Mesothelial cell of epicardium (in vitro differentiated cells): ENCODE results near the gene PFKL. TPM values are rescaled to one million over a fixed set of nuclear protein-coding genes. Genes with fewer than 3 reads are reported as not detected.

Experiments
- DNase-seq, 2 experiments: peaks; one replicate each; pipeline ENCODE4 v3.0.0; 2021; ENCODE audit warnings: low spot score in 2 of 2; ENCODE audit not compliant: unreplicated experiment in 2 of 2
- H3K27ac Mint-ChIP-seq: 2 replicates; pipeline ENCODE4 v1.8.0; 2021; ENCODE audit warnings: mixed read lengths
- H3K27me3 Mint-ChIP-seq: 2 replicates; pipeline ENCODE4 v1.8.0; 2021; ENCODE audit warnings: low read depth, mixed read lengths
- H3K36me3 Mint-ChIP-seq: 2 replicates; pipeline ENCODE4 v1.8.0; 2021; ENCODE audit warnings: mixed read lengths
- H3K4me1 Mint-ChIP-seq: 2 replicates; pipeline ENCODE4 v1.8.0; 2021; ENCODE audit warnings: mixed read lengths
- H3K4me3 Mint-ChIP-seq: 2 replicates; pipeline ENCODE4 v1.8.0; 2021; ENCODE audit warnings: mild to moderate bottlenecking, moderate library complexity, mixed read lengths
- H3K9me3 Mint-ChIP-seq: 2 replicates; pipeline ENCODE4 v1.8.0; 2021; ENCODE audit warnings: mixed read lengths
- total RNA-seq: library from RNA; stranded (reverse); gene quantifications from 3 replicates; pipeline ENCODE4 v1.2.1, GENCODE V29; 2021
- TF ChIP-seq, protein P1 (sequence below): fragments of 200-600 bp; sonication (generic); IDR thresholded peaks from one replicate; pipeline ENCODE4 v1.5.0; 2021; ENCODE audit warnings: antibody characterized with exemption; ENCODE audit not compliant: unreplicated experiment

PFKL gene
- total RNA-seq, 1 donor from 2014 or later, result 155 TPM

DNA sequence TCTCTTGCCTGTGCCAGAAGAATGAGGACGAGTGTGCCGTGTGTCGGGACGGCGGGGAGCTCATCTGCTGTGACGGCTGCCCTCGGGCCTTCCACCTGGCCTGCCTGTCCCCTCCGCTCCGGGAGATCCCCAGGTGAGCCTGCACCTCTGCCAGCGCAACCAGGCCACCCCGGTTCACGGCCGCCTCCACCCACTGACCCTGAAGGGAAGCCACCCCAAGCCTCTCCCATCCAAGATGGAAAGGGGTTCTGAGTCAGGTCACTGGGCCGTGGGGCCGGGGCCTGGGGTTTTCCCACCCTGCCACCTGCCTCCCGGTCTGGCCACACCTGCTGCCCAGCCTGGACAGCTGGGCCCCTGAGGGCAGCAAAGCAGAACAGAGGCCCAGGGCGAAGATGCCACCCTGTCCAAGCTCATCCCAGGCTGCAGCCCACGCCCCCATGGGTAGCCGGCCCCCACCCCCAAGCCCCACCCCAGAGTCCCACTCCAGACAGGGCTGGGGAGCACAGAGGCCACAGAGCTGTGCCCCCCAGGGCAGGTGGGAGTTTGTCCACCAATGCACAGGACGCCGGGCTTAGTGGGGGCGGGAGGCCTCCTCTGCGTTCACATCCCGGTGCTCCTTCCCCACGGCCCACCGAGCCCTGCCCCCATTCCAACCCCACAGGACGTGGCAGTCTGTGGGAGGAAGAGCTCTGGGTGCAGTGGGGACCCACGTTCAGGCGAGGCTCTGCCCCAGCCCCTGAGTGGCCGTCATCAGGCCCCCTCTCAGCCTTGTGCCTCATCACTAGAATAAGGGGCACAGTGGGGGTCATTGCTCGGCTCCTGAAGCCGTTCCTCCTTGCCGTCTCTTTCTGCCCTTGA, 8.5 kb upstream of the PFKL start:
- peaks cover 5% of the 10 kb centered on the region for H3K4me1 Mint-ChIP-seq
- peaks cover 11% of the 10 kb centered on the region for H3K27me3 Mint-ChIP-seq
- no peak for DNase-seq
- no peak overlapping the region for H3K4me3 Mint-ChIP-seq
- TF ChIP-seq, protein P1, sequence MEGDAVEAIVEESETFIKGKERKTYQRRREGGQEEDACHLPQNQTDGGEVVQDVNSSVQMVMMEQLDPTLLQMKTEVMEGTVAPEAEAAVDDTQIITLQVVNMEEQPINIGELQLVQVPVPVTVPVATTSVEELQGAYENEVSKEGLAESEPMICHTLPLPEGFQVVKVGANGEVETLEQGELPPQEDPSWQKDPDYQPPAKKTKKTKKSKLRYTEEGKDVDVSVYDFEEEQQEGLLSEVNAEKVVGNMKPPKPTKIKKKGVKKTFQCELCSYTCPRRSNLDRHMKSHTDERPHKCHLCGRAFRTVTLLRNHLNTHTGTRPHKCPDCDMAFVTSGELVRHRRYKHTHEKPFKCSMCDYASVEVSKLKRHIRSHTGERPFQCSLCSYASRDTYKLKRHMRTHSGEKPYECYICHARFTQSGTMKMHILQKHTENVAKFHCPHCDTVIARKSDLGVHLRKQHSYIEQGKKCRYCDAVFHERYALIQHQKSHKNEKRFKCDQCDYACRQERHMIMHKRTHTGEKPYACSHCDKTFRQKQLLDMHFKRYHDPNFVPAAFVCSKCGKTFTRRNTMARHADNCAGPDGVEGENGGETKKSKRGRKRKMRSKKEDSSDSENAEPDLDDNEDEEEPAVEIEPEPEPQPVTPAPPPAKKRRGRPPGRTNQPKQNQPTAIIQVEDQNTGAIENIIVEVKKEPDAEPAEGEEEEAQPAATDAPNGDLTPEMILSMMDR, result no peak
- H3K9me3 Mint-ChIP-seq, result no peaks in the 10 kb centered on the region
- no peaks in the 10 kb centered on the region for H3K36me3 Mint-ChIP-seq
- no peak overlapping the region for H3K27ac Mint-ChIP-seq

DNA sequence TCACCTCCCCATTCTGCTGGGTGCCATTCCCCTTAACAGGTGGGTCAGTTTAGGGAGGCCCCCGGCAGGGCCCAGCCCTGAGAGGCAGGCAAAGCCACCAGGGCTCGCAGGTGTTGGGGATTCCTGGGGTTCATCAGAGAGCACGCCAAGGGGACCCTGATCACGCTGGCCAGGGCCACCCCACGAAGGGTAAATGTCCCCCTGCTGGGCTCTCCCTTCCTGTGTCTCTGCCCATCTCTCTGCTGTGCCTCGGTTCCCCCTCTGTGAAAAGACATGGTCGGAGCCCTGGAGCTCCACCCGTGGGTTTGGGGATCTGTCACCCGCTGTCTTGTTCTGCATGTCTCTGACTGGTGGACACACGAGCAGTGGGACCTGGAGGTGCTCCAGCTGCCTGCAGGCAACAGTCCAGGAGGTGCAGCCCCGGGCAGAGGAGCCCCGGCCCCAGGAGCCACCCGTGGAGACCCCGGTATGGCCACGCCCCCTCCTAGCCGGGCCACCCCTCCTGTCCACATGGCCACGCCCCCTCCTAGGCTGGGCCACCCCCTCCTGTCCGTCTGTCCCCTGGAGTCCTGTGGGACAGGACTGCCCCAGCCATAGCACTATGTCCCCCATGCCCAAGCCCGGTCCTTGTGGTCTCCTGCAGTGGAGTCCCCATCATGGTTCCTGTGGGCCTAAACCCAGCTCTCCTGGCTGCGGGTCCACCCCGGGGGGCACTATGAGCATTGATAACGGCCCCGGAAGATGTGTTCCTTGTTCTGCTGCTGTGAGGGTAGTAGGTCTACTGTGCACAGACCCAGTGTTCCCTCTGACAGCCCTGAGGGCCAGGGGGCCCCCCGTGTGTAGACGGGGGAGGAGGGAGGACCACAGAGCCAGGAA, 7.7 kb upstream of the PFKL start:
- H3K27me3 Mint-ChIP-seq, result peaks cover 6% of the 10 kb centered on the region
- no peak overlapping the region for H3K4me3 Mint-ChIP-seq
- no peak for DNase-seq
- peaks cover 5% of the 10 kb centered on the region for H3K4me1 Mint-ChIP-seq
- TF ChIP-seq, protein P1, result no peak
- no peaks in the 10 kb centered on the region for H3K9me3 Mint-ChIP-seq
- H3K27ac Mint-ChIP-seq, result no peak overlapping the region
- H3K36me3 Mint-ChIP-seq, result no peaks in the 10 kb centered on the region

DNA sequence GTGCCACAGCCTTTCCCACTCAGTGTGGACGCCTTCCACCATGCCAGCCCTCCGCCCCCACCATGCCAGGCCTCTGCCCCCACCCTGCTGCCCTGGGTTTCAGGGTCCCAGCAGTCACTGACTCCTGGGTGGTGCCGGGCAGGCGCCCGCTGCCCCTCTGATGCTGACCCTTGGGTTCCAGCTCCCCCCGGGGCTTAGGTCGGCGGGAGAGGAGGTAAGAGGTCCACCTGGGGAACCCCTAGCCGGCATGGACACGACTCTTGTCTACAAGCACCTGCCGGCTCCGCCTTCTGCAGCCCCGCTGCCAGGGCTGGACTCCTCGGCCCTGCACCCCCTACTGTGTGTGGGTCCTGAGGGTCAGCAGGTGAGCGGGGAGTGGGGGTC, 7.0 kb upstream of the PFKL start:
- Mint-ChIP-seq H3K4me1 (peaks cover 8% of the 10 kb centered on the region), H3K27ac (no peak overlapping the region), H3K4me3 (no peak overlapping the region), H3K36me3 (no peaks in the 10 kb centered on the region), H3K27me3 (peaks cover 5% of the 10 kb centered on the region), H3K9me3 (no peaks in the 10 kb centered on the region)
- DNase-seq, result no peak
- TF ChIP-seq, protein P1, result no peak

DNA sequence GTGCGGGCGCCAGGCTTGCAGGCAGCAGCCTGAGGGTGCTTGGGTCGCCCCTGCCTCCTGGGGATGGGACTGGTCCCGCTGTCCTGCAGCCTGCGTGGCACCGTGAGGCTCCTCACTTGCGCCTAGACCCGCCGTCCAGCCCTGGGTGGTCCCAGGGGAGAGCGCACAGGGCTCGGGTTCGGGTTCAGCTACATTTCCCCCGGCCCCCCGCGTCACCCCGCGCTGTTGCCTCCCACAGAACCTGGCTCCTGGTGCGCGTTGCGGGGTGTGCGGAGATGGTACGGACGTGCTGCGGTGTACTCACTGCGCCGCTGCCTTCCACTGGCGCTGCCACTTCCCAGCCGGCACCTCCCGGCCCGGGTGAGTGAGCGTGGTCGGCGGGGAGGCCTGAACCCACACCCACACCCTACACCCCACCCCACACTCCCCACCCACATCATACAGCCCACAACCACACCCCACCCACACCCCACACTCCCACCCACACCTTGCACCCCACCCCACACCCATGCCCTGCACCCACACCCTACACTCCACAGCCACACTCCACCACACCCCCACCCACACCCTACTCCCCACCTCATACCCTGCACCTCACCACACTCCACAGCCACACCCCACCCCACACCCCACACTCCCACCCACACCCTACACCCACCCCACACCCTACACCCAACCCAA, 6.2 kb upstream of the PFKL start:
- TF ChIP-seq, protein P1, result no peak
- peaks cover 9% of the 10 kb centered on the region for H3K4me1 Mint-ChIP-seq
- H3K27me3 Mint-ChIP-seq, result no peaks in the 10 kb centered on the region
- no peaks in the 10 kb centered on the region for H3K36me3 Mint-ChIP-seq
- H3K4me3 Mint-ChIP-seq, result no peak overlapping the region
- no peak for DNase-seq
- no peak overlapping the region for H3K27ac Mint-ChIP-seq
- no peaks in the 10 kb centered on the region for H3K9me3 Mint-ChIP-seq

DNA sequence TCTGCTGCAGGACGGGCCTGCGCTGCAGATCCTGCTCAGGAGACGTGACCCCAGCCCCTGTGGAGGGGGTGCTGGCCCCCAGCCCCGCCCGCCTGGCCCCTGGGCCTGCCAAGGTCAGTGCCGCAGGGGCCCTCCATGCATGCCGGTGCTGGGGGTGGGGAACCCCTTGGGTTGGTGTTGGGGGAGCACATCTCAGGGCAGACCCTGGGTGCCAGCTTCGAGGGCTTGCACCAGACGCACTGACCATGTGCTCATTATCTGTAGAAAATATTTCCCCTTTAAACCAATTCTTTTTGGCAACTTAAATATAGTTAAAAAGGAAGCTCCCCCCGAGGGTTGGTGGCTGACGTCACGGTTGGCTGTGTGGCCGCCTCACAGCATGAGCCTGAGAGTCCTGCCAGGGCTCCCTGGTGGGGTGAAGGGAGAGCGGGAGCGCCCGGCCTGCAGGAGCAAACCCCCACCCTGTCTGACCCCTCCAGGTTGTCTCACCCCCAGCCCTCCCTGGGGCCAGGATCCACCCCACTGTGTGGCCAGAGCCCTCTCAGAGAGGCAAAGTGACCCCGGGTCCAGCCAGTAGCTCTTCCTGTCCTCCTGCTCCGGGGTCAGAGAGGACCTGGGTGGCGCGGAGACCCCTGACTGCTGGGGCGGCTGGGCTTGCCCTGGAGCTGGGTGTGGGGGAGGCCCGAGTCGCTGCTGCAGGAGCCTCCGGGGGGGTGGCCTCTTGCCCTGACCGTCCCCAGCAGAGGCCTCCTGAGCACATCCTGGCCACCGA, 5.3 kb upstream of the PFKL start:
- Mint-ChIP-seq H3K27ac (no peak overlapping the region), H3K27me3 (no peaks in the 10 kb centered on the region), H3K9me3 (no peaks in the 10 kb centered on the region), H3K36me3 (no peaks in the 10 kb centered on the region), H3K4me3 (no peak overlapping the region), H3K4me1 (peaks cover 13% of the 10 kb centered on the region)
- TF ChIP-seq, protein P1, result no peak
- DNase-seq, result no peak
